ENCODE data around the gene BRWD1.
"Not testable (repeated sequence)": the region's sequence is repeated elsewhere in the genome, so short reads cannot be mapped to it uniquely, and the experiment has no call there.

Gene BRWD1

GRCh38 chr21:39142972-39143371 is 170.5 kb downstream of the BRWD1 start:
- Histone ChIP-seq H3K36me3 (ENCODE audit: control insufficient read depth, insufficient read depth, low read length, severe bottlenecking) (no peaks in the 10 kb centered on the region), H3K9me3 (ENCODE audit: control insufficient read depth, low read length) (peaks cover 16% of the 10 kb centered on the region), H3K4me3 (ENCODE audit: low read length) (no peak overlapping the region), H3K4me1 (ENCODE audit: control insufficient read depth, insufficient read depth, low read length) (peaks cover under 1% of the 10 kb centered on the region), H3K9ac (ENCODE audit: low read length) (no peak overlapping the region), H3K27me3 (replicated peaks; ENCODE audit: control insufficient read depth, insufficient read depth, low read length) (peaks cover 3% of the 10 kb centered on the region)
- no peak for DNase-seq (ENCODE audit: low read depth)

GRCh38 chr21:39141502-39141901 is 171.9 kb downstream of the BRWD1 start:
- H3K9ac ChIP-seq (ENCODE audit: low read length): no peak overlapping the region
- peaks cover 16% of the 10 kb centered on the region for H3K9me3 ChIP-seq (ENCODE audit: control insufficient read depth, low read length)
- H3K4me1 ChIP-seq (ENCODE audit: control insufficient read depth, insufficient read depth, low read length): peaks cover 10% of the 10 kb centered on the region
- H3K27me3 ChIP-seq (replicated peaks; ENCODE audit: control insufficient read depth, insufficient read depth, low read length): peaks cover 3% of the 10 kb centered on the region
- no peak overlapping the region for H3K4me3 ChIP-seq (ENCODE audit: low read length)
- no peaks in the 10 kb centered on the region for H3K36me3 ChIP-seq (ENCODE audit: control insufficient read depth, insufficient read depth, low read length, severe bottlenecking)
- DNase-seq (ENCODE audit: low read depth): peak; percentile 8

GRCh38 chr21:39137248-39138178 is 175.9 kb downstream of the BRWD1 start:
- no peaks in the 10 kb centered on the region for H3K9me3 ChIP-seq (ENCODE audit: control insufficient read depth, low read length)
- peak overlapping the region; percentile 22 for H3K9ac ChIP-seq (ENCODE audit: low read length)
- H3K4me3 ChIP-seq (ENCODE audit: low read length): no peak overlapping the region
- peaks cover 10% of the 10 kb centered on the region for H3K4me1 ChIP-seq (ENCODE audit: control insufficient read depth, insufficient read depth, low read length)
- no peaks in the 10 kb centered on the region for H3K36me3 ChIP-seq (ENCODE audit: control insufficient read depth, insufficient read depth, low read length, severe bottlenecking)
- H3K27me3 ChIP-seq (replicated peaks; ENCODE audit: control insufficient read depth, insufficient read depth, low read length): no peaks in the 10 kb centered on the region
- DNase-seq (ENCODE audit: low read depth): peak; percentile 56

GRCh38 chr21:39136711-39137110 is 176.7 kb downstream of the BRWD1 start:
- no peaks in the 10 kb centered on the region for H3K27me3 ChIP-seq (replicated peaks; ENCODE audit: control insufficient read depth, insufficient read depth, low read length)
- no peak overlapping the region for H3K9ac ChIP-seq (ENCODE audit: low read length)
- no peaks in the 10 kb centered on the region for H3K9me3 ChIP-seq (ENCODE audit: control insufficient read depth, low read length)
- H3K36me3 ChIP-seq (ENCODE audit: control insufficient read depth, insufficient read depth, low read length, severe bottlenecking): no peaks in the 10 kb centered on the region
- DNase-seq (ENCODE audit: low read depth): peak; percentile 39
- H3K4me1 ChIP-seq (ENCODE audit: control insufficient read depth, insufficient read depth, low read length): peaks cover 10% of the 10 kb centered on the region
- H3K4me3 ChIP-seq (ENCODE audit: low read length): no peak overlapping the region

- H3K9ac ChIP-seq (ENCODE audit: low read length); H3K36me3 ChIP-seq (ENCODE audit: control insufficient read depth, insufficient read depth, low read length, severe bottlenecking); H3K4me3 ChIP-seq (ENCODE audit: low read length); H3K27me3 ChIP-seq (replicated peaks; ENCODE audit: control insufficient read depth, insufficient read depth, low read length); H3K9me3 ChIP-seq (ENCODE audit: control insufficient read depth, low read length): not testable (repeated sequence)
- peak; percentile 53 for DNase-seq (ENCODE audit: low read depth)
- peaks cover 10% of the 10 kb centered on the region for H3K4me1 ChIP-seq (ENCODE audit: control insufficient read depth, insufficient read depth, low read length)
Observed at GRCh38 chr21:39136138-39136537, 177.3 kb downstream of the BRWD1 start.

- Histone ChIP-seq H3K36me3 (ENCODE audit: control insufficient read depth, insufficient read depth, low read length, severe bottlenecking) (no peaks in the 10 kb centered on the region), H3K4me3 (ENCODE audit: low read length) (no peak overlapping the region), H3K4me1 (ENCODE audit: control insufficient read depth, insufficient read depth, low read length) (peaks cover 10% of the 10 kb centered on the region), H3K27me3 (replicated peaks; ENCODE audit: control insufficient read depth, insufficient read depth, low read length) (no peaks in the 10 kb centered on the region), H3K9ac (ENCODE audit: low read length) (no peak overlapping the region), H3K9me3 (ENCODE audit: control insufficient read depth, low read length) (no peaks in the 10 kb centered on the region)
- DNase-seq (ENCODE audit: low read depth): no peak
Observed at GRCh38 chr21:39134288-39134810, 179.1 kb downstream of the BRWD1 start.

All from adipocyte (in vitro differentiated cells).